Activated T-helper 17 cell treated with anti-CD3 and anti-CD28 coated beads, Interleukin-2, amount 50 U/mL, for 72 hours (primary cell): ENCODE results near the gene NCOA3. TPM values are rescaled to one million over a fixed set of nuclear protein-coding genes. Genes with fewer than 3 reads are reported as not detected.
A peak's percentile ranks its signal among the peaks of the same experiment; 100 is the strongest.
"Not testable (repeated sequence)": the region's sequence is repeated elsewhere in the genome, so short reads cannot be mapped to it uniquely, and the experiment has no call there.

Experiments
- ATAC-seq: fragments of 150-1000 bp; cut with Tn5 transposase; replicated peaks from 2 replicates; pipeline ENCODE4 v1.10.0; 2021; ENCODE audit warnings: mild to moderate bottlenecking, moderate library complexity
- H3K27ac Mint-ChIP-seq: one replicate; pipeline ENCODE4 v1.8.0; 2022; ENCODE audit warnings: mixed read lengths
- H3K27me3 Mint-ChIP-seq: one replicate; pipeline ENCODE4 v1.8.0; 2022; ENCODE audit warnings: mixed read lengths
- H3K36me3 Mint-ChIP-seq: one replicate; pipeline ENCODE4 v1.8.0; 2022; ENCODE audit warnings: low read depth, mild to moderate bottlenecking, mixed read lengths
- H3K4me1 Mint-ChIP-seq: one replicate; pipeline ENCODE4 v1.8.0; 2022; ENCODE audit warnings: mixed read lengths
- H3K4me3 Mint-ChIP-seq: one replicate; pipeline ENCODE4 v1.8.0; 2022; ENCODE audit warnings: mild to moderate bottlenecking, mixed read lengths
- H3K9me3 Mint-ChIP-seq: one replicate; pipeline ENCODE4 v1.8.0; 2022; ENCODE audit warnings: mixed read lengths
- total RNA-seq, 2 donors: library from RNA; stranded (reverse); gene quantifications; one replicate each; pipeline ENCODE4 v1.2.3, GENCODE V29; 2022

NCOA3 gene
- total RNA-seq = 10 to 100 TPM; 55.4 to 64.2 TPM

DNA sequence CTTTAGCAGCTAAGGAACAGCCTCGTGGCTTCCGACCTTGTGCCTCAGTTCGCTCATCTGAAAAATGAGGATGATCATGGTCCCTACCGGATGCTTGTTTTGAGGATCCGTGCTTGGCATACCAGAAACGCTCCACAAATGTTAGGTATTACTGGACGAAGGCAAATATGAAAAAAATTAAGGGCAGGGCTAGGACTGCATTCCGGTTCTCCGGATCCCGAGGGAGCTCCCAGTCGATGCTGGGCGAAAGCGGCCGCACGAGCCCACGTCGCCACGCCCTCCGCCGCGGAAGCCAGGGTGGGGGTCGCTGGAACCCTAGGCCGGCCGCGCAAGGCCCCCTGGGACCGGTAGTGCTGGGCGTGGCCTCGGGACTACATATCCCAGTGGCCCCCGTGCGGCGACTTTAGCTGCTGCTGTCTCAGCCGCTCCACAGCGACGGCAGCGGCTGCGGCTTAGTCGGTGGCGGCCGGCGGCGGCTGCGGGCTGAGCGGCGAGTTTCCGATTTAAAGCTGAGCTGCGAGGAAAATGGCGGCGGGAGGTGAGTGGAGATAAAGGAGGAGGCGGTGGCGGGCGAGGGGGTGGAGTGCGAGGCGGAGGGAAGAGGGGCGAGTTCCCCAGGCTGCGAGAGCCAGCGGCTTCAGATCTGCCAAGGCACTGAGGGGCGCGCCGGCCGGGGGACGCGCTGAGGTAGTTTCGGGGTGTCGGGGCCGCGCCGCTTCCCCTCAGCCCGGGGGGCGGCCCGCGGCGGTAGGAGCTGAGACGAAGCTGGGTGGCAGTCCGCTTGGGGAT, at the start of gene NCOA3:
Gene NCOA3 (plus strand): TSS at position 406 of the 789 bp plus-strand sequence. CDS start 120,361 bp downstream, outside the sequence.
- peak; percentile 72 for ATAC-seq
- no peaks in the 10 kb centered on the region for H3K9me3 Mint-ChIP-seq
- H3K4me3 Mint-ChIP-seq = peak within 1 kb of the TSS; percentile 94
- H3K36me3 Mint-ChIP-seq = peaks cover 31% of the 10 kb centered on the region
- peaks cover 35% of the 10 kb centered on the region for H3K4me1 Mint-ChIP-seq
- H3K27ac Mint-ChIP-seq = peak within 1 kb of the TSS; percentile 97
- no peaks in the 10 kb centered on the region for H3K27me3 Mint-ChIP-seq

DNA sequence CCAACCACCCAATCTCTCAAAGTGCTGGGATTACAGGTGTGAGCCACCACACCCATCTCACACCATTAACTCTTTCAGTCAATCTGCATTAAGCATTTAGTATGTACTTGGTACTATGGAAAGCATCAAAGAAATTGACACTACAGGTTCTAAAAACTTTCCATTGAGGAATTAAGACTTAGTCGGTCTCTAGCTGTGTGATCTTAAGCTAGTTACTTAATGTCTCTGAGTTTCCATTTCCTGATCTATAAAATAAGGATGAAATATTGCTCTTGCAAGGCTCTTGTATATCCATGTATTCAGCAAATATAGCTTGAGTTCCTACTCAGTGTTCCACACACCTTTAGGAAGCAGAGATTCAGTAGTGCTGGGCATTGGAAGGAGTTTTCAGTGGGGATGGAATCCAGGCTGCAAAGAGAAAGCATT, 48.9 kb upstream of the NCOA3 start:
- no peaks in the 10 kb centered on the region for H3K9me3 Mint-ChIP-seq
- H3K4me1 Mint-ChIP-seq = peaks cover 24% of the 10 kb centered on the region
- H3K4me3 Mint-ChIP-seq = peak overlapping the region; percentile 60
- no peaks in the 10 kb centered on the region for H3K36me3 Mint-ChIP-seq
- H3K27me3 Mint-ChIP-seq = no peaks in the 10 kb centered on the region
- ATAC-seq = no peak
- peak overlapping the region; percentile 83 for H3K27ac Mint-ChIP-seq

- H3K36me3 Mint-ChIP-seq = no peaks in the 10 kb centered on the region
- H3K4me3 Mint-ChIP-seq = peak overlapping the region; percentile 60
- no peaks in the 10 kb centered on the region for H3K27me3 Mint-ChIP-seq
- peak; percentile 91 for ATAC-seq
- peaks cover 24% of the 10 kb centered on the region for H3K4me1 Mint-ChIP-seq
- H3K9me3 Mint-ChIP-seq = no peaks in the 10 kb centered on the region
- H3K27ac Mint-ChIP-seq = peak overlapping the region; percentile 83
These were observed 48.4 kb upstream of the NCOA3 start for GRCh38 chr20:47453167-47453782.

GRCh38 chr20:47454298-47455132, 47.2 kb upstream of the NCOA3 start:
- no peaks in the 10 kb centered on the region for H3K9me3 Mint-ChIP-seq
- peaks cover 24% of the 10 kb centered on the region for H3K4me1 Mint-ChIP-seq
- H3K36me3 Mint-ChIP-seq = no peaks in the 10 kb centered on the region
- H3K27me3 Mint-ChIP-seq = no peaks in the 10 kb centered on the region
- no peak overlapping the region for H3K27ac Mint-ChIP-seq
- no peak for ATAC-seq
- no peak overlapping the region for H3K4me3 Mint-ChIP-seq

GRCh38 chr20:47455133-47456040, 46.3 kb upstream of the NCOA3 start:
- ATAC-seq = no peak
- Mint-ChIP-seq H3K4me3 (no peak overlapping the region), H3K9me3 (no peaks in the 10 kb centered on the region), H3K36me3 (no peaks in the 10 kb centered on the region), H3K4me1 (peaks cover 24% of the 10 kb centered on the region), H3K27ac (no peak overlapping the region), H3K27me3 (no peaks in the 10 kb centered on the region)

DNA sequence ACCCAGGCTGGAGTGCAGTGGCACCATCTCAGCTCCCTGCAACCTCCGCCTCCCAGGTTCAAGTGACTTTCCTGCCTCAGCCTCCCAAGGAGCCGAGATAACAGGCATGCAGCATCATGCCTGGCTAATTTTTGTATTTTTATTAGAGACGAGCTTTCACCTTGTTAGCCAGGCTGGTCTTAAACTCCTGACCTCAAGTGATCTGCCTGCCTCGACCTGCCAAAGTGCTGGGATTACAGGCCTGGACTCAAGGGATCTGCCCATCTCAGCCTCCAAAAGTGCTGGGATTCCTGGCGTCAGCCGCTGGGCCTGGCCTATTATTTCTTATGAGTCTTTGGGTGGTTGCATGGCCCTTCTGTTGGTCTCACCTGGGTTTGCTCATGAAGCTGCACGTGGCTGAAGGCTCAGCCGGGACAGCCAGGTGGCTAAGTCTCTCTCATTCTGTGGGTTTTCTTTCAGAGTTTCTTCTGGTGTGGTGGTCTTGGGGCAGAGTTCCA, 45.6 kb upstream of the NCOA3 start:
- H3K4me1 Mint-ChIP-seq = peaks cover 24% of the 10 kb centered on the region
- no peaks in the 10 kb centered on the region for H3K36me3 Mint-ChIP-seq
- H3K9me3 Mint-ChIP-seq = no peaks in the 10 kb centered on the region
- H3K27ac Mint-ChIP-seq = peak overlapping the region; percentile 46
- ATAC-seq = no peak
- H3K27me3 Mint-ChIP-seq = no peaks in the 10 kb centered on the region
- H3K4me3 Mint-ChIP-seq = no peak overlapping the region

DNA sequence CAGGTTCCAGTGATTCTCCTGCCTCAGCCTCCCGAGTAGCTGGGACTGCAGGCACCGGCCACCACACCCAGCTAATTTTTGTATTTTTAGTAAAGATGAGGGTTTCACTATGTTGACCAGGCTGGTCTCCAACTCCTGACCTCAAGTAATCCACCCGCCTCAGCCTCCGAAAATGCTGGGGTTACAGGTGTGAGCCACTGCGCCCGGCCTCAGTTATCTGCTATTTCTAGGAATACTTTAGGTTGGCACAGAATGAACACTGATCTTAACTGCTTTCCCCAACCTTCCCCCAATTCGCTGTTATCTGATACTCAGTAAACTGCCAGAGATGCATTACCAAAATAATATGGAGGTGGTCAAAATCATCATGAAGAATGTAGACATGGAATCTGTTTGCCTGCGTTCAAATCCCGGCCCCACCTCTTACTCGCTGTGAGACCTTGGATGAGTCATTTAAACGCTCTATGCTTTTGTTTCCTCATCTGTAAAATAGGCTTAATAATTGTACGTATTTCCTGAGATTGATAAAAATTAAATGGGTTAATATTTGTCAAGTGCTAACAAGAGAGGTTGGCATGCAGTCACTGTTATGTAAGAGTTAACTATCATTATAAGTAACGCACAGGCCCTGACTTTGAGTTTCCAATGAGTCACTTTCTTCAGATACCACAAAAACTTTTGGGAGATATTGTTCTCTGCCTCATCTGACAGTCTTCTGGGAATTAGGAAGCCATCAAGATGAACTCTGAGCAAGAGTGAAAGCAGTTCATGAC, 44.5 kb upstream of the NCOA3 start:
- peak overlapping the region; percentile 53 for H3K4me3 Mint-ChIP-seq
- ATAC-seq = peak; percentile 83

GRCh38 chr20:47458280-47459050, 43.2 kb upstream of the NCOA3 start:
- ATAC-seq, H3K36me3 Mint-ChIP-seq, H3K9me3 Mint-ChIP-seq, H3K27ac Mint-ChIP-seq, H3K27me3 Mint-ChIP-seq, H3K4me3 Mint-ChIP-seq: not testable (repeated sequence)
- peaks cover 15% of the 10 kb centered on the region for H3K4me1 Mint-ChIP-seq

More for the DNA sequence above, 44.5 kb upstream of the NCOA3 start:
- Mint-ChIP-seq H3K27ac (peak overlapping the region; percentile 89), H3K4me1 (peaks cover 24% of the 10 kb centered on the region), H3K27me3 (no peaks in the 10 kb centered on the region), H3K9me3 (no peaks in the 10 kb centered on the region), H3K36me3 (no peaks in the 10 kb centered on the region)

DNA sequence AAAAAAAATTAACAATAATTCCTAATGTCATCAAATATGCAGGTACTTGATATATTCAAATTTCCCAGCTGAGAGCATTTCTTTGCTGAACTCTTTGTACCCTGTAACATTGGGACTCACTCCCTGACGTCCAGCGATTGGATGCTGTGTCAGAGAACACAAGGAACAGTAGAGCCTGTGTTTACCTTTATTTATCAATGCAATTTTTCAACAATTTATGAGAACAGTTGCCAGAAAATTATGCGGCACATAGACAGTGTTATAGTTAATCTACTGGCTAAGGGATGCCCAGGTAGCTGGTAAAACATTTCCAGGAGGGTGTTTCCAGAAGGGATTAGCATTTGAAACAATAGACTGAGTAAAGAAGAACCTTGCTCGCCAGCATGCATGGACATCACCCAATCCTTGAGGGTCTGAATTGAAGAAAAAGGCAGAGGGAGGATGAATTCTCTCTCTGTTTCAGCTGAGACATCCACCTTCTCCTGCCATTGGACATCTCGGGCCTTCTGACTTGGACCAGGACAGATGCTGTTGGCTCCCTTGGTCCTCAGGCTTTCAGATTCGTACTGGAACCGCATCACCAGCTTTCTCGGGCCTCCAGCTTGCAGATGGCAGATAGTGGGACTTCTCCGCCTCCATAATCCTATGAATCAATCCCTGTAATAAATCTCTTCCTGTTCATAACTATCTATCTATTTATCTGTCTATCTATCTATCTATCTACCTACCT, 42.2 kb upstream of the NCOA3 start:
- no peak for ATAC-seq
- no peaks in the 10 kb centered on the region for H3K36me3 Mint-ChIP-seq
- H3K4me1 Mint-ChIP-seq = peaks cover 11% of the 10 kb centered on the region
- no peaks in the 10 kb centered on the region for H3K27me3 Mint-ChIP-seq
- no peak overlapping the region for H3K4me3 Mint-ChIP-seq
- H3K9me3 Mint-ChIP-seq = no peaks in the 10 kb centered on the region
- no peak overlapping the region for H3K27ac Mint-ChIP-seq

DNA sequence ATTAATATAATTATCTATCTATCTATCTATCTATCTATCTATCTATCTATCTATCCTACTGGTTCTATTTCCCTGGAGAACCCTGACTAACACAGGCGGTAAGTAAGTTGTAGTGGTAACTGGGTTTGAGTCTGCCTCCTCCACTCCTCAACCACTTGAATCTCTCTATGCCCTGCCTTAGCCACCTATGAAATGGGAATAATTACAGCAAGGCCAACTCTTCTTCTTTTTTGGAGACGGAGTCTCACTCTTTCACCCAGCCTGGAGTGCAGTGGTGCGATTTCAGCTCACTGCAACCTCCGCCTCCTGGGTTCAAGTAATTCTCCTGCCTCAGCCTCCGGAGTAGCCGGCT, 41.0 kb upstream of the NCOA3 start:
- ATAC-seq, H3K27me3 Mint-ChIP-seq, H3K4me3 Mint-ChIP-seq, H3K9me3 Mint-ChIP-seq, H3K27ac Mint-ChIP-seq, H3K36me3 Mint-ChIP-seq: not testable (repeated sequence)
- peaks cover 11% of the 10 kb centered on the region for H3K4me1 Mint-ChIP-seq

DNA sequence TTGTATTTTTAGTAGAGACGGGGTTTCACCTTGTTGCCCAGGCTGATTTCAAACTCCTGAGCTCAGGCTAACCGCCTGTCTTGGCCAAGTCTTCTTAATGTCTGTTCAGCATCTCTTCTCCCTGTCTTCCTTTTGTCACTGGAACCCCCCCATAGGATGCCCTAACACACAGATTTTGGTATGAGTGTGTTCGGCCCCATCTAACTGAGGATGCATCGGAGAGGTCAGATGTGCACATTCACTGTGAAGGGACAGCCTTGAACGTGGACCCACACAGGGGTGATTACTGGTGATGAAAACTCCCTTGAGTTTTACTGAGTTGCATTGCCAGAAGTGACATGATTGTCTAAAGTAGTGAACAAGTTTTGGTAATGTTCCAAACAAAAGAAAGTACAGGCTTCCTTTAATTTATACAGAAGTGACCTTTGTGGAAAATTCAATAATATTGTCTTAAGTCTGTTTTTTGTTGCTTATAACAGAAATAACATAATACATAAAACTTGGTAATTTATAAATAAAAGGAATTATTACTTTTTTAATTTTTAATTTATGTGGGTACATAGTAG, 40.5 kb upstream of the NCOA3 start:
- peaks cover 11% of the 10 kb centered on the region for H3K4me1 Mint-ChIP-seq
- no peaks in the 10 kb centered on the region for H3K9me3 Mint-ChIP-seq
- no peaks in the 10 kb centered on the region for H3K36me3 Mint-ChIP-seq
- no peak overlapping the region for H3K4me3 Mint-ChIP-seq
- H3K27ac Mint-ChIP-seq = no peak overlapping the region
- no peak for ATAC-seq
- no peaks in the 10 kb centered on the region for H3K27me3 Mint-ChIP-seq

DNA sequence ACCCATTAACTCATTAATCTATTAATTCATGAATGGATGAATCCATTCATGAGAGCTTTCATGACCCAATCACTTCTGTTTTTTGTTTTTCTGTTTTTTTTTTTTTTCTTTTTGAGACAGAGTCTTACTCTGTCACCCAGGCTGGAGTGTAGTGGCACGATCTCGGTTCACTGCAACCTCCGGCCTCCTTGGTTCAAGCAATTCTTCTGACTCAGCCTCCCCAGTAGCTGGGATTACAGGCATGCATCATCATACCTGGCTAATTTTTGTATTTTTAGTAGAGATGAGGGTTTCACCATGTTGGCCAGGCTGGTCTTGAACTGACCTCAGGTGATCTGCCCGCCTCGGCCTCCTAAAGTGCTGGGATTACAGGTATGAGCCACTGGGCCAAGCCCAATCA, 39.8 kb upstream of the NCOA3 start:
- H3K4me1 Mint-ChIP-seq, H3K27me3 Mint-ChIP-seq, H3K27ac Mint-ChIP-seq, ATAC-seq, H3K36me3 Mint-ChIP-seq, H3K4me3 Mint-ChIP-seq, H3K9me3 Mint-ChIP-seq: not testable (repeated sequence)
